GM10248 (cell line): ENCODE data around the gene PROP1.
A peak's percentile ranks its signal among the peaks of the same experiment; 100 is the strongest.

ENCODE experiments used
- CTCF ChIA-PET: fragments of 300-600 bp; sonication (Branson Sonifier 250); formaldehyde crosslinking; extraction: SDS; loops from one replicate; lab custom pipeline; 2021; ENCODE audit warnings: antibody characterized with exemption; lab: Yijun Ruan, JAX
- POLR2A ChIA-PET: fragments of 350-650 bp; sonication (Branson Sonifier 250); formaldehyde crosslinking; extraction: SDS; loops from one replicate; lab custom pipeline; 2020; ENCODE audit warnings: antibody characterized with exemption; lab: Yijun Ruan, JAX
- DNase-seq: peaks from one replicate; pipeline ENCODE4 v3.0.0; 2012; ENCODE audit errors: extremely low spot score
- TF ChIP-seq, protein P1 (sequence below): IDR thresholded peaks from 2 replicates; pipeline ENCODE4 v1.5.1; 2012; ENCODE audit warnings: mild to moderate bottlenecking, low read depth; ENCODE audit errors: extremely low read depth, missing control alignments, control extremely low read depth

The PROP1 gene

DNA sequence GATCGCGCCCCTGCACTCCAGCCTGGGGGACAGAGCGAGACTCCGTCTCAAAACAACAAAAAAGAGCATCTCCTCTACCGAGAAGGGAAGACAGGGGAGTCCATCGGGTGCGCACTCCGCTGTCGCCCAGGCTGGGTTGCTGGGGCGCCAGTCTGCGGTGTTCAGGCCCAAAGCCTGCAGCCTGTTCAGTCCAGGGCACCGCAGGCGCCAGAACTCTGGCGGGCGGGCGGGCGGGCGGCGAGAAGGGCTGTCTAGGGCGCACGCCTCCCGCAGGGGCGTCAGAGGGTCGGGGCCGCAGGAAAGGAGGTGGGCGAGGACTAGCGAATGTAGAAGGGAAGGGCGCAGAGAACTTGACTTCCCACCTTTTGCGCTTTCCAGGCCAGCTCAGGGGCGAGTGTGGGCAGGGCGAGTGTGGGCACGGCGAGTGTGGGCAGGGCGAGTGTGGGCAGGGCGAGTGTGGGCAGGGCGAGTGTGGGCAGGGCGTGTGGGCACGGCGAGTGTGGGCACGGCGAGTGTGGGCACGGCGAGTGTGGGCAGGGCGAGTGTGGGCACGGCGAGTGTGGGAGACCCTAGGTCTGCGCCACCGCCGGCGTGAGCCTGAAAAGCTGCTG lies 10.5 kb downstream of the PROP1 start:
- no peak for DNase-seq
- TF ChIP-seq, protein P1, sequence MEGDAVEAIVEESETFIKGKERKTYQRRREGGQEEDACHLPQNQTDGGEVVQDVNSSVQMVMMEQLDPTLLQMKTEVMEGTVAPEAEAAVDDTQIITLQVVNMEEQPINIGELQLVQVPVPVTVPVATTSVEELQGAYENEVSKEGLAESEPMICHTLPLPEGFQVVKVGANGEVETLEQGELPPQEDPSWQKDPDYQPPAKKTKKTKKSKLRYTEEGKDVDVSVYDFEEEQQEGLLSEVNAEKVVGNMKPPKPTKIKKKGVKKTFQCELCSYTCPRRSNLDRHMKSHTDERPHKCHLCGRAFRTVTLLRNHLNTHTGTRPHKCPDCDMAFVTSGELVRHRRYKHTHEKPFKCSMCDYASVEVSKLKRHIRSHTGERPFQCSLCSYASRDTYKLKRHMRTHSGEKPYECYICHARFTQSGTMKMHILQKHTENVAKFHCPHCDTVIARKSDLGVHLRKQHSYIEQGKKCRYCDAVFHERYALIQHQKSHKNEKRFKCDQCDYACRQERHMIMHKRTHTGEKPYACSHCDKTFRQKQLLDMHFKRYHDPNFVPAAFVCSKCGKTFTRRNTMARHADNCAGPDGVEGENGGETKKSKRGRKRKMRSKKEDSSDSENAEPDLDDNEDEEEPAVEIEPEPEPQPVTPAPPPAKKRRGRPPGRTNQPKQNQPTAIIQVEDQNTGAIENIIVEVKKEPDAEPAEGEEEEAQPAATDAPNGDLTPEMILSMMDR, result no peak
- POLR2A ChIA-PET, result no interaction called here
- CTCF ChIA-PET, result no interaction called here

DNA sequence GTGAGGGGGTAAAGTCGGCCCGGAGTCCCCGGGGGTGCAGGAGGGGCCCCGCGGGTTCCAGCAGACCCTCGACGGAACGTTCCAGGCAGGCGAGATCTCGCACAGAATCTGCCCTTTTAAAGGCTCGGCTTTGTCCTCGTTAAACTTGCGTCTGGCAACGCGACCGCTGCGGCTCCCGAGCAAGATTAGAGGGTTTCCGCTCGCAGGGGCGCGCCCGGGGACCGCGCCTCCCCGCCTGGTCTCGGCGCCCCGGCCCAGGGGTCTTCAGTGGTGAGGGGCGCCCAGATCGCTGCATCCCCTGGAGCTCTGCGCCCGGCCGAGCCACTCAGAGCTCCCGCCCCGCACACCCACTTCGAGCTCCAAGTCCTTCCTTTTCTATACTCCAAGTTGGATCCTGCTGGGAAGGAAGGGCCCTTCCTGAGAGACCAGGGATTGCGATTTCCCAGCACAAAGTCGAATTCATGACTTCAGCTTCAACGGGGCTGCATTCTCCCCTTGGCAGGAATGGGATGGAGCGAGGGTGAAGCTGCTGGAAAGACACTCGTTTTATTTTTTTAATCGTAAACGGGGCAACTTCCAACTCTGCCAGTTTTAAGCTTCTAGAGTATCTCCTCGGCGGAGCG lies 11.3 kb downstream of the PROP1 start:
- CTCF ChIA-PET, result interaction anchor here (1.2 kb wide), 1 partner anchor 12 kb away, joined by 3 read pairs; no protein-coding TSS in a partner anchor
- TF ChIP-seq, protein P1, result no peak
- no peak for DNase-seq
- POLR2A ChIA-PET, result no interaction called here

DNA sequence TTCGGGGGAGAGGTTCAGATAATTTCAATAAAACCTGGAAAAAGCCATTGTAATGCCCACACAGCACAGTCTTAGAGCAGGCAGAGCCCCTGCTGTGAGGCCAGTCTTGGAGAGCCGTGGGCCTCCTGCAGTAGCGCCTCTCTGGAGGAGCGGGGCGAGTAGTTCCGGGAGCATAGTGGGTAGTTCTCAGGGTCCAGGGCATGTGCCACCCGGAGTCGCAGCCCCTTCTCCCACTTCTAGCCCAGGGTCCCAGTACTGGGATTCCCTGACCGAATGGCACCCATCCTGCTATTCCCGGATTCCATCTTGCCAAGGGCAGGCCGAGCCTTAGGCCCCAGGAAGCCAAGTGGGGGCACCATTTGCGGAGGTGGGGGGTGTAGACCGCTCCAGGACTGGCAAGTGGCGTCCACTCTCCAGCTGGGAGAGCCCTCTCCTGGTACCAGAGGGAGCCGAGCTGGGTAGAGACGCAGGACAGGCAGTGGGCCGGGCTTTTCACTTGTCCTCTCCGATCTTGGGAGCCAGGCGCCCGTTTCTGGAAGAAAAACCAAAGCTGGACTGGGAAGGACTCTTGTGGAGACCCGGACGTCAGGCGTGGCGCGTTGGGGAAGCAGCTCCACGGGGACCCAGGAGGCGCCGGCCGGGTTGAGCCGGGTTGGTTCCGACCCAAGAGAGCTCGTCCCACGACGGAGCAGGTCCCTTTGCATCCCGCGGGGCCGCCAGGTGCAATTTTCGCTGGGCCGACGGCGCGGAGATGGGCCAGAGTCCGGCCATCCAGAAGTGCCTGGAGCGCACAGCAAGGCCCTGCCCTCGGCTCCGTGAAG lies 12.1 kb downstream of the PROP1 start:
- ChIA-PET CTCF (interaction anchor here (1.2 kb wide), 1 partner anchor 12 kb away, joined by 3 read pairs; no protein-coding TSS in a partner anchor), POLR2A (no interaction called here)
- no peak for DNase-seq
- TF ChIP-seq, protein P1, result no peak

DNA sequence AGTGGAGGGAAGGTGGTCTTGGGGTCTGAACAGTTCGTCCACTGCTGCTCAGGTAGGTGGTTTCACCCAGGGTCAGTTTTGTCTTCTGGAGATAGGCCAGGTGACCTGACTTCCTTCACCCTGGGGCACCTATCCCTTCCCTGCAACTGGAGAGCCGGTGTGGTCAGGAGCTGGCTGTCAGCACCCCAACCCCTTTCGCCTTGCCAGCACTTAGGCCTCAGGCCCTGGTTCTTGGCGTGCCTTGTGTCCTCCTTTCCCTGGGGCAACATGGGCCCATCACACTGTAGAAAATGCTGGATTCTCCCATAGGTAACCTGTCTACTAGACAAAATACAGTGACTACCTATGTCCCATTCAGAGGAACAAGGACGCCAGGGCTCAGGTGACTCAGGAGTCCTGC lies 13.1 kb downstream of the PROP1 start:
- DNase-seq, result no peak
- CTCF ChIA-PET, result no interaction called here
- POLR2A ChIA-PET, result no interaction called here
- TF ChIP-seq, protein P1, result no peak

DNA sequence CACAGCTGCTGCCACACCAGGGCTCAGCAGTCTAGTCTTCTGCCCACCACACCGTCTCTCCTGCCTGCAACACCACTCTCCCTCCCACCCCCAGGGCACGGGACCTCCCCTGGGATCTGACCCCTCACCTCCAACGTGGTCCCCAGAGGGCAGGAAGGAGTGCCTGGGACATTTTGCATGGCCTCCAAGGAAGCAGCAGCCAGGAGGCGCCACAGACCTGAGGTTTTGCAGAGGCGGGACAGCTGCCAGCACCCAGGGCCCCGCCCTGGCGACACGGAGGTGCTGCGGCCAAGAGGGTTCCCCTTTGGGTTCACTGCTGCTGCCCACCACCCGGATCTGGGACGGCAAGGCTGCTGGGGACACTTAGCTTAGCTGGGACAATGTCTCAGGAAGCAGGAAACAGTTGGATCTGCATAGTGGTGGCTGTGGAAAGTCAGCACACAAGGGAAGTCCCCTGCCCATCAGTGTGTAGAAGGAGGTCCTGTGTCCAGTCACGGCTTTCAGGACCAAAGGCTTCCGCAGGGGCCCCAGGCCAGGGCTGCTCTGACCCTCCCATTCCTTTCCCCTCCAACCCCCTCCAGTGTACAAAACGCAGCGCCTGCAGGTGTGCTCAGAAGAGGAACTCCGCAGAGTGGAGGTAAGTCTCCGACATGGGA lies 13.8 kb downstream of the PROP1 start:
- DNase-seq, result no peak
- ChIA-PET CTCF (no interaction called here), POLR2A (no interaction called here)
- TF ChIP-seq, protein P1, result peak; percentile 13
